Right lobe of liver (tissue), 6 donors: ENCODE measurements around the gene SPOCK1. TPM values are rescaled to one million over a fixed set of nuclear protein-coding genes. Genes with fewer than 3 reads are reported as not detected.

ENCODE experiments used
- ATAC-seq, 4 donors: fragments of 200-7000 bp; cut with Tn5 transposase; one replicate each; pipeline ENCODE4 v1.9.1; 2020; ENCODE audit warnings: mild to moderate bottlenecking in 4 of 4, moderate library complexity in 4 of 4
- DNase-seq, 3 donors: peaks; one replicate each; pipeline ENCODE4 v3.0.0-alpha.2; 2020
- H3K27ac ChIP-seq, 3 donors: fragments of 200-600 bp; one replicate each; pipeline ENCODE4 v1.8.0; 2022
- H3K27me3 ChIP-seq, 2 donors: fragments of 200-600 bp; one replicate each; pipeline ENCODE4 v1.8.0; 2022
- H3K36me3 ChIP-seq, 4 donors: fragments of 200-600 bp; sonication (generic) in 1 of 4; one replicate each; pipeline versions ENCODE4 v1.5.1 to v1.8.0; 2017 to 2022; ENCODE audit warnings: control low read depth in 1 of 4
- H3K4me1 ChIP-seq, 4 donors: fragments of 200-600 bp; sonication (generic) in 1 of 4; one replicate each; pipeline versions ENCODE4 v1.5.1 to v1.8.0; 2017 to 2022; ENCODE audit warnings: control low read depth in 1 of 4
- H3K4me3 ChIP-seq, 3 donors: fragments of 200-600 bp; one replicate each; pipeline ENCODE4 v1.8.0; 2022
- H3K9me3 ChIP-seq, 4 donors: fragments of 200-600 bp; sonication (generic) in 1 of 4; one replicate each; pipeline versions ENCODE4 v1.5.1 to v1.8.0; 2017 to 2022; ENCODE audit warnings: control low read depth in 1 of 4
- CTCF ChIP-seq, 4 donors: fragments of 200-600 bp in 3 of 4; fragments of 450-650 bp in 1 of 4; IDR thresholded peaks; one replicate each; pipeline versions ENCODE4 v1.5.1 to v1.8.0; 2016 to 2022; ENCODE audit warnings: antibody characterized with exemption in 4 of 4, mild to moderate bottlenecking in 2 of 4
- POLR2A ChIP-seq: fragments of 450-650 bp; IDR thresholded peaks from one replicate; pipeline ENCODE4 v1.6.1; 2017; ENCODE audit warnings: antibody characterized with exemption, mild to moderate bottlenecking
- WGBS: methylation state at CpG from one replicate; pipeline ENCODE4 v1.1.6; 2018; ENCODE audit warnings: low coverage, low lambda C conversion rate; ENCODE audit not compliant: insufficient coverage; ENCODE audit errors: missing lambda C conversion rate; 5-methylcytosine and 5-hydroxymethylcytosine counted together
- intact Hi-C, 2 donors: fragments of 100-400 bp; cut with DNase I; formaldehyde crosslinking; loops; one replicate each; pipeline versions ENCODE4 v1.11.2 to v1.14.1; 2022
- total RNA-seq, 6 experiments: library from RNA; depleted of rRNA in 2 of 6; stranded (reverse); fragments of >200 nt in 2 of 6; fragmentation: NEBNext Ultra II Directional in 3 of 6; extraction: Animal tissue kit (Norgen Biotek cat#: 25700) in 3 of 6; gene quantifications; one replicate each; pipeline versions ENCODE4 v1.1.0 to v1.2.4, GENCODE V29; 2016 to 2023
- donor health status: DM: no; HTN: yes; CAD: no.
- donor health status: DM: no; HTN: no; CAD: no.
- donor health status: DM: no; HTN: no; CAD: no.
- donor health status: DM: no; HTN: yes; CAD: no.
- donor health status: DM: no; HTN: yes; CAD: no.

The SPOCK1 gene
- total RNA-seq, 6 experiments from 2014 or later: 0.06 to 0.86 (median 0.15) TPM; not detected in 1

DNA sequence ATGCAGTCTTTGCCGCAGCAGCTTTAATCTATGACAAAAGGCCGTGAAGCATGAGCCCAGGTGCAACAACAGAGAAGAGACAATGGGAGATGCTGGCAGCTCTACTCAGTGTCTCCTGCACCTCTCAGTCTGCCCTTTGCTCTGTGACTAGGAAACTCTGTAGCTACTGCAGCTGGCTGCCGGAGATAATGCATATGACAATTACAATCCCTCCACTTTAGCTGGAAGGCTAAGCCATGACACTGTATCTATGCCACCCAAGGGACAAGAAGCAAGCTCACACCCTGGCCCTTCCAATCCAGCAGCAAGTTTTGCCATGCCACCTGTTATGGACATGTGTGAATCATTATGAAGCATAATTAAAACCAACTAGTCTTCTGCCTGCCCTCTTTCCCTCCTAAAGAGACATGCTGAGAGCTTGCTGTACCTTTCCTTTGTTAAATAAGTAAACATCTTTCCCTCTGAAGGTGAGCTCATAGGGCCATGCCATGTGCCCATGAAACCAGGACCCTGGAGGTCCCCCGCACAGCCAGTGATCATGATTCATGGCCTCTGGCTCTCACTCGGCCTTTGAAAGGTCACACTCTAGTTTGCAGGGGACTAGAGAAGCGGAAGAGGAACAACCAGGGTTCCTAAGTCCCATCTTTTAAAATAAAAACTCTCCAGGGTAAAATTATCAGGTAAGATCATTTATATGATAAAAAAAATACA is 219.4 kb downstream of the SPOCK1 start:
- TF ChIP-seq POLR2A (no peak), CTCF (IDR thresholded peaks at IDR 0.05) (no peak)
- 56% methylated on average over 3 of the region's 6 CpGs for whole genome bisulfite sequencing
- ATAC-seq (no peak), DNase-seq (no peak)
- Histone ChIP-seq H3K27ac (no peak overlapping the region), H3K4me1 (no peaks in the 10 kb centered on the region), H3K4me3 (no peak overlapping the region), H3K27me3 (no peaks in the 10 kb centered on the region), H3K9me3 (no peaks in the 10 kb centered on the region), H3K36me3 (no peaks in the 10 kb centered on the region)
- intact Hi-C loops: no loop called here

GRCh38 chr5:137278476-137278875 is 220.7 kb downstream of the SPOCK1 start:
- TF ChIP-seq CTCF (IDR thresholded peaks at IDR 0.05) (no peak), POLR2A (no peak)
- no peak overlapping the region for H3K27ac ChIP-seq
- H3K27me3 ChIP-seq: no peaks in the 10 kb centered on the region
- no peaks in the 10 kb centered on the region for H3K4me1 ChIP-seq
- ATAC-seq: no peak
- H3K9me3 ChIP-seq: no peaks in the 10 kb centered on the region
- 38% methylated on average over 5 of the region's 5 CpGs for WGBS
- H3K36me3 ChIP-seq: no peaks in the 10 kb centered on the region
- DNase-seq: no peak
- intact Hi-C loops: no loop called here
- no peak overlapping the region for H3K4me3 ChIP-seq

DNA sequence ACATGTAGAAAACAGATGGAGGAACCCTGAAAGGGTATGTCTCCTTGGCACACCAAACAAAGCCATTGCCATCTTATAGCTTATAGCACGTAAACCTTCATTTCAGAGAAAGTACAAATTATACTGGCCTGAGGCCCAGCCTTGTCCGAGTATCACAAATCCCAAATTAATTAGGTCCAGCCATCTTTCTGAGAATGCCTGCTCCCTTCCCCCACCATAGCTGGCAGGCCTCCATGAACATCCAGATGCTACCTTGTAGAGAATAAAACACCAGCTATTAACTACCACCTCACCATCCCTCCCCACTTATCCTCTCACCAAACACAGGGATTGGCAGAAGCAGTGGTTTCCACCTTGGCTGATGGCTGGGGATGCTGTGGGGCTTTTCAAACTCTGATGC is 224.0 kb downstream of the SPOCK1 start:
- ATAC-seq (no peak), DNase-seq (no peak)
- H3K27me3 ChIP-seq: no peaks in the 10 kb centered on the region
- no peaks in the 10 kb centered on the region for H3K9me3 ChIP-seq
- TF ChIP-seq CTCF (IDR thresholded peaks at IDR 0.05): no peak
- no peak for TF ChIP-seq POLR2A
- no peaks in the 10 kb centered on the region for H3K4me1 ChIP-seq
- no peak overlapping the region for H3K4me3 ChIP-seq
- H3K36me3 ChIP-seq: no peaks in the 10 kb centered on the region
- no peak overlapping the region for H3K27ac ChIP-seq
- 58% methylated on average over 2 of the region's 2 CpGs for WGBS
- intact Hi-C loops: no loop called here

DNA sequence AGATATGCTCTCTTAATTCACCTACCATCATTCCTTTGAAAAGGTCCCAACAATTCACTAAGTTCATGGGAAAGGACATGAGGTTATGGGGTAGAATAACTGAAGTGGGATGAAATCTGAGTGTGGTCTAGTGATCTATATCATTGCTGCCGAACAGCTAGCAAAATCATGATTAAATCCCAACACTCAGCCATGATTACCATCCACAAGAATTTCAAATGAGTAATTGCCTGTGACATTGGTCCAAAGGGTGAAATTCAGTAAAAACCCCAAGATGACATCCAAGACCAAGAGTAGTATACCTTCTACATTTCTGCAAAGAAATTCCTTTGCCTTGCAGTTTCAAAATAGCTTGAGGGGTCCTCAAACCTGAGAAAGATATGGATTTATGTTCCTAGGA is 225.6 kb downstream of the SPOCK1 start:
- no peak for DNase-seq
- TF ChIP-seq CTCF (IDR thresholded peaks at IDR 0.05) (no peak), POLR2A (no peak)
- intact Hi-C loops: no loop called here
- Histone ChIP-seq H3K36me3 (no peaks in the 10 kb centered on the region), H3K27me3 (no peaks in the 10 kb centered on the region), H3K4me1 (no peaks in the 10 kb centered on the region), H3K27ac (no peak overlapping the region), H3K4me3 (no peak overlapping the region), H3K9me3 (no peaks in the 10 kb centered on the region)
- WGBS: 75% methylated on average over 1 of the region's 1 CpG
- no peak for ATAC-seq

DNA sequence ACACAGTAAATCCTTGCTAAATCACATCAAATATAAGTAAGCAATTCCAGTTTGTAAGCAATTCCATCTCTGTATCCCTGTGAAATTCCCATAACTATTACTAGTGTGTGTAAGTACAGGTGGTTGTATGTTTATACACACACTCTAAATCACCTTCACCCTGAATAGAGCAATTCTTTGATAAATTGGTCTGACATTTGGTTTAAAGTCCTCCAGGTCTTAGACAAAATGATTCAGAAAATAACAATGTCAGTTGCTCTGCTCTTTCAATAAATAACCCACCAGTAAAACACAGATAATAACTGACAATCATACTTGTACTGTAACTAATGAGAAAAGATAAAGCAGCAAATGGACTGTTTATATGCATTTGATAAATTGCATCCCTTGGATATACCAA is 226.3 kb downstream of the SPOCK1 start:
- Histone ChIP-seq H3K27ac (no peak overlapping the region), H3K9me3 (no peaks in the 10 kb centered on the region), H3K27me3 (no peaks in the 10 kb centered on the region), H3K4me1 (no peaks in the 10 kb centered on the region), H3K36me3 (no peaks in the 10 kb centered on the region), H3K4me3 (no peak overlapping the region)
- ATAC-seq: no peak
- intact Hi-C loops: no loop called here
- DNase-seq: no peak
- TF ChIP-seq POLR2A: no peak
- TF ChIP-seq CTCF (IDR thresholded peaks at IDR 0.05): no peak
